Endodermal cell (in vitro differentiated cells): ENCODE data around the gene SLC40A1. TPM values are rescaled to one million over a fixed set of nuclear protein-coding genes. Genes with fewer than 3 reads are reported as not detected.

Source experiments
- DNase-seq: peaks from one replicate; pipeline ENCODE4 v3.0.0-alpha.2; 2017
- H3K27ac ChIP-seq: 2 replicates; pipeline ENCODE4 v1.5.1; 2013; ENCODE audit warnings: mild to moderate bottlenecking, low read depth, low read length, moderate library complexity
- H3K27me3 ChIP-seq: 2 replicates; pipeline ENCODE4 v1.6.1; 2013; ENCODE audit warnings: mild to moderate bottlenecking, low read length, moderate library complexity; ENCODE audit not compliant: insufficient read depth, control insufficient read depth, poor library complexity, severe bottlenecking
- H3K36me3 ChIP-seq: 2 replicates; pipeline ENCODE4 v1.7.0; 2013; ENCODE audit warnings: mild to moderate bottlenecking, low read length, moderate library complexity; ENCODE audit not compliant: control insufficient read depth, insufficient read depth
- H3K4me1 ChIP-seq: one replicate; pipeline ENCODE4 v1.7.0; 2013; ENCODE audit warnings: low read length; ENCODE audit not compliant: control insufficient read depth, insufficient read depth
- H3K4me3 ChIP-seq: 2 replicates; pipeline ENCODE4 v1.5.1; 2013; ENCODE audit warnings: mild to moderate bottlenecking, low read length, moderate library complexity
- H3K9ac ChIP-seq: 2 replicates; pipeline ENCODE4 v1.6.1; 2013; ENCODE audit warnings: mild to moderate bottlenecking, low read length, moderate library complexity; ENCODE audit not compliant: poor library complexity, severe bottlenecking; ENCODE audit errors: extremely low read depth
- H3K9me3 ChIP-seq: 2 replicates; pipeline ENCODE4 v1.6.1; 2013; ENCODE audit warnings: mild to moderate bottlenecking, low read length, moderate library complexity; ENCODE audit not compliant: control insufficient read depth
- H3K27ac Mint-ChIP-seq: 2 replicates; pipeline ENCODE4 v1.8.0; 2020; ENCODE audit warnings: mixed read lengths
- H3K27me3 Mint-ChIP-seq: 2 replicates; pipeline ENCODE4 v1.8.0; 2021; ENCODE audit warnings: mild to moderate bottlenecking, mixed read lengths; ENCODE audit not compliant: insufficient read depth
- H3K36me3 Mint-ChIP-seq: 2 replicates; pipeline ENCODE4 v1.8.0; 2020; ENCODE audit warnings: low read depth, mixed read lengths
- H3K4me1 Mint-ChIP-seq: 2 replicates; pipeline ENCODE4 v1.8.0; 2020; ENCODE audit warnings: mixed read lengths
- H3K4me3 Mint-ChIP-seq: 2 replicates; pipeline ENCODE4 v1.8.0; 2020; ENCODE audit warnings: mild to moderate bottlenecking, moderate library complexity, mixed read lengths
- H3K9me3 Mint-ChIP-seq: 2 replicates; pipeline ENCODE4 v1.8.0; 2020; ENCODE audit warnings: mild to moderate bottlenecking, mixed read lengths
- CTCF ChIP-seq: fragments of 200-600 bp; sonication (generic); conservative IDR thresholded peaks from 2 replicates; pipeline ENCODE4 v1.5.0; 2021; ENCODE audit warnings: antibody characterized with exemption, mild to moderate bottlenecking
- WGBS, 2 experiments: methylation state at CpG; one replicate each; pipeline versions ENCODE4 v1.1.5 to v1.1.7; 2013; ENCODE audit warnings: missing lambda C conversion rate in 2 of 2, mixed read lengths in 1 of 2; ENCODE audit not compliant: insufficient coverage in 1 of 2, insufficient read length in 1 of 2; 5-methylcytosine and 5-hydroxymethylcytosine counted together
- total RNA-seq, 2 donors: library from RNA; stranded (reverse); fragmentation: NEBNext Ultra II Directional in 1 of 2; extraction: Animal tissue kit (Norgen Biotek cat#: 25700) in 1 of 2; gene quantifications; 2 replicates in 1 of 2; 3 replicates in 1 of 2; pipeline ENCODE4 v1.2.1, GENCODE V29; 2021

The SLC40A1 gene
- total RNA-seq, 2 donors from 2014 or later = 74.1 to 96.8 TPM

- Mint-ChIP-seq H3K9me3 (no peaks in the 10 kb centered on the region), H3K4me3 (peak overlapping the region; percentile 81), H3K27ac (no peak overlapping the region), H3K36me3 (peaks cover 78% of the 10 kb centered on the region), H3K27me3 (peaks cover 14% of the 10 kb centered on the region), H3K4me1 (peaks cover 37% of the 10 kb centered on the region)
- Histone ChIP-seq H3K9me3 (no peaks in the 10 kb centered on the region), H3K27ac (no peak overlapping the region), H3K4me1 (no peaks in the 10 kb centered on the region), H3K4me3 (peak overlapping the region; percentile 94), H3K27me3 (no peaks in the 10 kb centered on the region), H3K9ac (no peak overlapping the region), H3K36me3 (peaks cover 51% of the 10 kb centered on the region)
- WGBS, 2 experiments = no CpG with 5 or more reads among the region's 1 CpG
- DNase-seq = no peak
- no peak for TF ChIP-seq CTCF
Measured at GRCh38 chr2:189576396-189576795, 4.2 kb downstream of the SLC40A1 start.

GRCh38 chr2:189574793-189575475 lies 5.7 kb downstream of the SLC40A1 start:
- DNase-seq = no peak
- no peak overlapping the region for H3K27ac Mint-ChIP-seq
- Histone ChIP-seq H3K27me3 (no peaks in the 10 kb centered on the region), H3K36me3 (peaks cover 65% of the 10 kb centered on the region), H3K4me1 (no peaks in the 10 kb centered on the region), H3K4me3 (peak overlapping the region; percentile 20), H3K9ac (no peak overlapping the region), H3K27ac (no peak overlapping the region), H3K9me3 (no peaks in the 10 kb centered on the region)
- peaks cover 89% of the 10 kb centered on the region for H3K36me3 Mint-ChIP-seq
- H3K9me3 Mint-ChIP-seq = no peaks in the 10 kb centered on the region
- peaks cover 8% of the 10 kb centered on the region for H3K27me3 Mint-ChIP-seq
- peaks cover 35% of the 10 kb centered on the region for H3K4me1 Mint-ChIP-seq
- WGBS, 2 experiments = 96 to 100% methylated on average over 1 to 5 of the region's 5 CpGs
- peak overlapping the region; percentile 17 for H3K4me3 Mint-ChIP-seq
- TF ChIP-seq CTCF = no peak

- no peak overlapping the region for H3K27ac ChIP-seq
- Mint-ChIP-seq H3K27ac (no peak overlapping the region), H3K4me3 (no peak overlapping the region), H3K27me3 (no peaks in the 10 kb centered on the region), H3K4me1 (peaks cover 12% of the 10 kb centered on the region), H3K9me3 (no peaks in the 10 kb centered on the region), H3K36me3 (peaks cover 87% of the 10 kb centered on the region)
- H3K4me3 ChIP-seq = no peak overlapping the region
- no peak for TF ChIP-seq CTCF
- no peaks in the 10 kb centered on the region for H3K9me3 ChIP-seq
- no peaks in the 10 kb centered on the region for H3K4me1 ChIP-seq
- 85 to 100% methylated on average over 1 of the region's 1 CpG for WGBS, 2 experiments
- no peaks in the 10 kb centered on the region for H3K27me3 ChIP-seq
- no peak for DNase-seq
- peaks cover 95% of the 10 kb centered on the region for H3K36me3 ChIP-seq
- H3K9ac ChIP-seq = no peak overlapping the region
Measured at GRCh38 chr2:189570570-189571031, 10.0 kb downstream of the SLC40A1 start.
